ENCODE measurements around the gene TMX2.
A peak's percentile ranks its signal among the peaks of the same experiment; 100 is the strongest.

The TMX2 gene

GRCh38 chr11:57771365-57771764 is 59.0 kb downstream of the TMX2 start:
- DNase-seq, result no peak

- DNase-seq, result no peak
Measured at GRCh38 chr11:57772562-57772961, 60.2 kb downstream of the TMX2 start.

GRCh38 chr11:57773026-57773598 is 60.7 kb downstream of the TMX2 start:
- no peak for DNase-seq

GRCh38 chr11:57775491-57775890 is 63.1 kb downstream of the TMX2 start:
- DNase-seq, result no peak

- DNase-seq, result no peak
Measured at GRCh38 chr11:57776031-57776521, 63.7 kb downstream of the TMX2 start.

- DNase-seq, result no peak
Measured at GRCh38 chr11:57776577-57777210, 64.3 kb downstream of the TMX2 start.

- DNase-seq, result no peak
Measured at GRCh38 chr11:57777969-57778317, 65.5 kb downstream of the TMX2 start.

GRCh38 chr11:57778318-57779037 is 66.1 kb downstream of the TMX2 start:
- DNase-seq, result no peak

- no peak for DNase-seq
Measured at GRCh38 chr11:57779276-57779675, 66.9 kb downstream of the TMX2 start.

GRCh38 chr11:57781529-57781943 is 69.1 kb downstream of the TMX2 start:
- no peak for DNase-seq

- no peak for DNase-seq
Measured at GRCh38 chr11:57785072-57785471, 72.7 kb downstream of the TMX2 start.

GRCh38 chr11:57786436-57786835 is 74.0 kb downstream of the TMX2 start:
- DNase-seq, result no peak

- DNase-seq, result no peak
Measured at GRCh38 chr11:57787006-57787604, 74.7 kb downstream of the TMX2 start.

GRCh38 chr11:57787920-57788702 is 75.7 kb downstream of the TMX2 start:
- DNase-seq, result peak; percentile 57

- no peak for DNase-seq
Measured at GRCh38 chr11:57788703-57789088, 76.3 kb downstream of the TMX2 start.
